ENCODE measurements around the gene ASPDH. TPM values are rescaled to one million over a fixed set of nuclear protein-coding genes. Genes with fewer than 3 reads are reported as not detected.

Gene ASPDH
- total RNA-seq, 2 experiments from 2014 or later = not detected

DNA sequence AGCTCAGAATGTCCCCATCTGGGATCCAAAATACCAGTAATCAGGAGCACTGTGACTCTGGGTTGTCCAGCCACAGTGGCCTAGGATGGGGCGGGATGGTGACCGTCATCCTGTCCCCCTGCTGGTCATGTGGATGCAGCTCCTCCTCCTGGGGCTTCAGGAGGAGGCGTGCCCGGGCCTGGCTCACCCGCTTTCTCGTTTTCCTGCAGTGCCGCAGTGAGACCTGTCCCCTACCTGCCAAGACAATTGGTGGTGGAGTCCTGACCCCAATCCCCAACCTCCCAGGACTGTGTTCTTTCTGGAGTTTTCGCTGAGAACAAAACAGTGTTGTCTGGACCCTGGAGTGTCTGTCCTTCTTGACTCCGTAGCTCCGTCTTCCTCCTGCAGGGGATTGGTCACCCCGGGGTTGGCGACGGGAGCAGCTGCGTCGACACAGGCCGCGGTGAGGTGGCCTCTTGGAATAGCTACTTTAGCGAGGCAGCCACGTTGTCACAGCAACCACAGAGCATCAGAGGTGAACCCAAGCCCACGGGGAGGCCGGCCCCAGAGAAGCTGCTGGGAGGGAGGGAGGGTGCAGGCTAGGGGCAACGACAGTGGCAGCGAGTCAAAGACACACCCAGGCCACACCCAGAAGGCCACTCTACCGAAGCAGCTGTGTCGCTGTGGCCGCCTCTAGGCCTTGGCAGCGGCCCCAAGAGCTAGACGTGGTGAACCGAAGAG lies 47.6 kb downstream of the ASPDH start:
- H3K36me3 Mint-ChIP-seq (ENCODE audit: low read depth) = no peaks in the 10 kb centered on the region
- no peaks in the 10 kb centered on the region for H3K9me3 ChIP-seq (ENCODE audit: control insufficient read depth in 1 of 2, insufficient read depth in 1 of 2, low read length in 2 of 2)
- H3K4me1 ChIP-seq (ENCODE audit: insufficient read depth, low read length) = peaks cover 3% of the 10 kb centered on the region
- no peak overlapping the region for H3K27ac Mint-ChIP-seq
- ChIA-PET POLR2A (no interaction called here), CTCF (no interaction called here)
- no peak overlapping the region for H3K4me3 Mint-ChIP-seq
- intact Hi-C loops (cut with DNase I, micrococcal nuclease) = no loop called here
- no peaks in the 10 kb centered on the region for H3K27me3 ChIP-seq (ENCODE audit: control insufficient read depth in 1 of 2, insufficient read depth in 2 of 2, low read length in 2 of 2)
- H3K27me3 Mint-ChIP-seq = peaks cover 32% of the 10 kb centered on the region
- TF ChIP-seq, protein P1, sequence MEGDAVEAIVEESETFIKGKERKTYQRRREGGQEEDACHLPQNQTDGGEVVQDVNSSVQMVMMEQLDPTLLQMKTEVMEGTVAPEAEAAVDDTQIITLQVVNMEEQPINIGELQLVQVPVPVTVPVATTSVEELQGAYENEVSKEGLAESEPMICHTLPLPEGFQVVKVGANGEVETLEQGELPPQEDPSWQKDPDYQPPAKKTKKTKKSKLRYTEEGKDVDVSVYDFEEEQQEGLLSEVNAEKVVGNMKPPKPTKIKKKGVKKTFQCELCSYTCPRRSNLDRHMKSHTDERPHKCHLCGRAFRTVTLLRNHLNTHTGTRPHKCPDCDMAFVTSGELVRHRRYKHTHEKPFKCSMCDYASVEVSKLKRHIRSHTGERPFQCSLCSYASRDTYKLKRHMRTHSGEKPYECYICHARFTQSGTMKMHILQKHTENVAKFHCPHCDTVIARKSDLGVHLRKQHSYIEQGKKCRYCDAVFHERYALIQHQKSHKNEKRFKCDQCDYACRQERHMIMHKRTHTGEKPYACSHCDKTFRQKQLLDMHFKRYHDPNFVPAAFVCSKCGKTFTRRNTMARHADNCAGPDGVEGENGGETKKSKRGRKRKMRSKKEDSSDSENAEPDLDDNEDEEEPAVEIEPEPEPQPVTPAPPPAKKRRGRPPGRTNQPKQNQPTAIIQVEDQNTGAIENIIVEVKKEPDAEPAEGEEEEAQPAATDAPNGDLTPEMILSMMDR (IDR thresholded peaks at IDR 0.05) = no peak
- H3K4me3 ChIP-seq (ENCODE audit: low read length) = no peak overlapping the region
- H3K36me3 ChIP-seq (ENCODE audit: insufficient read depth, low read length) = no peaks in the 10 kb centered on the region
- no peak overlapping the region for H3K27ac ChIP-seq (ENCODE audit: low read depth in 1 of 2, low read length in 2 of 2)
- H3K9me3 Mint-ChIP-seq = no peaks in the 10 kb centered on the region
- no peaks in the 10 kb centered on the region for H3K4me1 Mint-ChIP-seq (ENCODE audit: low read depth)
- DNase-seq (peak in 1 of 14 experiments; percentile 9), ATAC-seq (ENCODE audit: poor library complexity) (no peak)

DNA sequence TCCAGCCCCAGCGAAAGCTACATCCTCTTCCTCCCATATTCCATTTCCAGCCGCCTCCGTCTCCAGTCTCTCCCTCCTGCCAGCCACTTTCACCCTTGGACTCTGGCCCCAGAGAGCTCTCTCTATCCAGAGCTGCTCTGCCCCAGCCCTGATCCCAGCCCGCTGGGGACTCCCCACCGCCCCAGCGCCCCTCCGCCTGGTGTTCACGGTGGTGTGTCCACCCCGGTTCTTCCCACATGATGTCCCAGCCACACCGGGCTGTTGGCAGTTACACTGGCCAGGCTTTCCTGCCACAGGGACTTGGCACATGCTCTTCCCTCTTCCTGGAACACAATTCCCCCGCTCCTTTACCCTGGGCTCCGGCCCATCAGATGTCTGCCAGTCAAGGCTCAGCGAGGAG lies 48.7 kb downstream of the ASPDH start:
- H3K9me3 ChIP-seq (ENCODE audit: control insufficient read depth in 1 of 2, insufficient read depth in 1 of 2, low read length in 2 of 2) = no peaks in the 10 kb centered on the region
- Mint-ChIP-seq H3K36me3 (ENCODE audit: low read depth) (no peaks in the 10 kb centered on the region), H3K4me1 (ENCODE audit: low read depth) (no peaks in the 10 kb centered on the region), H3K27me3 (peaks cover 40% of the 10 kb centered on the region), H3K27ac (no peak overlapping the region), H3K9me3 (no peaks in the 10 kb centered on the region), H3K4me3 (no peak overlapping the region)
- H3K27me3 ChIP-seq (ENCODE audit: control insufficient read depth in 1 of 2, insufficient read depth in 2 of 2, low read length in 2 of 2) = peaks cover 0 to 4% of the 10 kb centered on the region in 2 experiments
- DNase-seq (no peak), ATAC-seq (ENCODE audit: poor library complexity) (no peak)
- no peak overlapping the region for H3K27ac ChIP-seq (ENCODE audit: low read depth in 1 of 2, low read length in 2 of 2)
- ChIA-PET POLR2A (no interaction called here), CTCF (no interaction called here)
- H3K4me1 ChIP-seq (ENCODE audit: insufficient read depth, low read length) = peaks cover 5% of the 10 kb centered on the region
- TF ChIP-seq, protein P1 (IDR thresholded peaks at IDR 0.05) = no peak
- H3K36me3 ChIP-seq (ENCODE audit: insufficient read depth, low read length) = no peaks in the 10 kb centered on the region
- intact Hi-C loops (cut with DNase I, micrococcal nuclease) = no loop called here
- H3K4me3 ChIP-seq (ENCODE audit: low read length) = no peak overlapping the region

DNA sequence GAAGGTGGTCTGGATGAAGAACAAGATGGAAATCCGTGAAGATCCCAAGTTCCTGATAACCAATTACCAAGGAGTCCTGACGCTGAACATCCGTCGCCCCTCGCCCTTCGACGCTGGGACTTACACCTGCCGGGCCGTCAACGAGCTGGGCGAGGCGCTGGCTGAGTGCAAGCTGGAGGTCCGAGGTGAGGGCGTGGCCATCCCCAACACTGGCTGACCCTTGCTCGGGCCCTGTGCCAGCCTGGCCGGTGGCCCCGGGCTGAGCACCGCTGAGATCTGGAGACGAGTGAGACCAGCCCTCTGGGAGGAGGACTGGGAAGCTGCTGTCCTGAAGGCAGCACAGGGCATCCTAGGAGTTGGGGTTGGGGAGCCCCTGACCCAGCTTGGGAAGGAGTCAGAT lies 49.4 kb downstream of the ASPDH start:
- ChIA-PET POLR2A (no interaction called here), CTCF (no interaction called here)
- H3K4me3 ChIP-seq (ENCODE audit: low read length) = no peak overlapping the region
- H3K4me1 ChIP-seq (ENCODE audit: insufficient read depth, low read length) = peaks cover 5% of the 10 kb centered on the region
- peaks cover 4 to 5% of the 10 kb centered on the region in 2 experiments for H3K27me3 ChIP-seq (ENCODE audit: control insufficient read depth in 1 of 2, insufficient read depth in 2 of 2, low read length in 2 of 2)
- Mint-ChIP-seq H3K9me3 (no peaks in the 10 kb centered on the region), H3K27me3 (peaks cover 42% of the 10 kb centered on the region), H3K36me3 (ENCODE audit: low read depth) (no peaks in the 10 kb centered on the region), H3K4me1 (ENCODE audit: low read depth) (no peaks in the 10 kb centered on the region), H3K4me3 (no peak overlapping the region), H3K27ac (no peak overlapping the region)
- TF ChIP-seq, protein P1 (IDR thresholded peaks at IDR 0.05) = no peak
- DNase-seq (peak in 1 of 14 experiments; percentile 21), ATAC-seq (ENCODE audit: poor library complexity) (no peak)
- no peaks in the 10 kb centered on the region for H3K36me3 ChIP-seq (ENCODE audit: insufficient read depth, low read length)
- intact Hi-C loops (cut with DNase I, micrococcal nuclease) = no loop called here
- H3K27ac ChIP-seq (ENCODE audit: low read depth in 1 of 2, low read length in 2 of 2) = no peak overlapping the region
- H3K9me3 ChIP-seq (ENCODE audit: control insufficient read depth in 1 of 2, insufficient read depth in 1 of 2, low read length in 2 of 2) = no peaks in the 10 kb centered on the region
